GM12801 (cell line): Measurements from ENCODE around the gene OXSR1.

Experiments used
- CTCF ChIP-seq: IDR thresholded peaks from one replicate; pipeline ENCODE4 v1.5.1; 2011; ENCODE audit warnings: control low read depth; ENCODE audit not compliant: insufficient read length; ENCODE audit errors: extremely low read depth

The OXSR1 gene

GRCh38 chr3:38151667-38152265 is 13.6 kb upstream of the OXSR1 start:
- no peak for TF ChIP-seq CTCF

GRCh38 chr3:38152609-38153008 is 12.7 kb upstream of the OXSR1 start:
- TF ChIP-seq CTCF, result no peak

- no peak for TF ChIP-seq CTCF
These were observed 12.1 kb upstream of the OXSR1 start for GRCh38 chr3:38153221-38153620.

- TF ChIP-seq CTCF, result no peak
These were observed 11.3 kb upstream of the OXSR1 start for GRCh38 chr3:38154033-38154494.

- no peak for TF ChIP-seq CTCF
These were observed 10.6 kb upstream of the OXSR1 start for GRCh38 chr3:38154625-38155255.

- no peak for TF ChIP-seq CTCF
These were observed 9.5 kb upstream of the OXSR1 start for GRCh38 chr3:38155825-38156224.

- TF ChIP-seq CTCF, result no peak
These were observed 8.2 kb upstream of the OXSR1 start for GRCh38 chr3:38157117-38157516.

GRCh38 chr3:38157595-38157994 is 7.7 kb upstream of the OXSR1 start:
- no peak for TF ChIP-seq CTCF
